HCT116 (cell line): ENCODE results near the gene ZMYND10. TPM values are rescaled to one million over a fixed set of nuclear protein-coding genes. Genes with fewer than 3 reads are reported as not detected.

Experiments
- ATAC-seq: fragments of 200-7000 bp; cut with Tn5 transposase; 2 replicates; pipeline ENCODE4 v1.9.1; 2020; ENCODE audit warnings: mild to moderate bottlenecking, moderate library complexity
- BruUV-seq: library from RNA; stranded (reverse); fragments of 400-500 nt; replicated peaks from 2 replicates; lab custom pipeline; 2021; lab: Mats Ljungman, UMichigan
- CTCF ChIA-PET: fragments of 300-600 bp; sonication (Branson Sonifier 250); formaldehyde crosslinking; loops from one replicate; lab custom pipeline; 2021; ENCODE audit warnings: antibody characterized with exemption; lab: Charles Lee
- POLR2A ChIA-PET: fragments of 300-600, 350-600 bp; sonication (Branson Sonifier 250); formaldehyde crosslinking; loops from one replicate; lab custom pipeline; 2021; ENCODE audit warnings: antibody characterized with exemption; lab: Charles Lee
- RAD21 ChIA-PET, 2 experiments: fragments of 300-600 bp; sonication (Branson Sonifier 250); formaldehyde crosslinking; loops; one replicate each; lab custom pipeline; 2023; ENCODE audit warnings: low total read pairs in 2 of 2; ENCODE audit not compliant: uncharacterized antibody in 2 of 2, unreplicated experiment in 2 of 2, low non-redundant PET in 1 of 2; lab: Charles Lee
- DNase-seq: peaks from one replicate; pipeline ENCODE4 v3.0.0-alpha.2; 2010; ENCODE audit warnings: low read depth, low spot score
- H2AFZ ChIP-seq: fragments of 200-600 bp; shearing (Covaris generic), sonication (generic); 2 replicates; pipeline ENCODE4 v1.6.1; 2017; ENCODE audit warnings: low read depth, mixed run types, mixed read lengths, antibody characterized with exemption, low read length; ENCODE audit not compliant: poor library complexity, severe bottlenecking
- H3K27ac ChIP-seq: 2 replicates; pipeline ENCODE4 v1.5.1; 2012; ENCODE audit warnings: low read depth, low read length
- H3K27me3 ChIP-seq: fragments of 200-600 bp; sonication (generic); 2 replicates; pipeline ENCODE4 v1.6.1; 2016; ENCODE audit warnings: mixed run types, low read length, mixed read lengths; ENCODE audit not compliant: insufficient read depth
- H3K36me3 ChIP-seq, 2 experiments: fragments of 200-500 bp in 1 of 2; fragments of 200-600 bp in 1 of 2; sonication (Bioruptor generic) in 1 of 2; sonication (generic) in 1 of 2; 2 replicates each; pipeline versions ENCODE4 v1.5.1 to v1.6.1; 2014 to 2016; ENCODE audit warnings: low read length in 2 of 2, inconsistent platforms in 1 of 2, mixed read lengths in 1 of 2, mixed run types in 1 of 2; ENCODE audit not compliant: insufficient read depth in 2 of 2, control insufficient read depth in 1 of 2
- H3K4me1 ChIP-seq, 2 experiments: fragments of 200-600 bp in 1 of 2; sonication (generic) in 1 of 2; 2 replicates each; pipeline versions ENCODE4 v1.5.1 to v1.6.1; 2012 to 2017; ENCODE audit warnings: low read length in 2 of 2, inconsistent platforms in 1 of 2, mild to moderate bottlenecking in 1 of 2, mixed read lengths in 1 of 2, mixed run types in 1 of 2, moderate library complexity in 1 of 2; ENCODE audit not compliant: insufficient read depth in 2 of 2, control insufficient read depth in 1 of 2
- H3K4me2 ChIP-seq: fragments of 200-600 bp; sonication (generic); 2 replicates; pipeline ENCODE4 v1.6.1; 2017; ENCODE audit warnings: mixed run types, low read length, mixed read lengths
- H3K4me3 ChIP-seq, 2 experiments: fragments of 200-600 bp in 1 of 2; sonication (generic) in 1 of 2; replicated peaks in 1 of 2; 2 replicates each; pipeline ENCODE4 v1.5.1; 2011 to 2016; ENCODE audit warnings: low read length in 2 of 2, control low read depth in 1 of 2, low read depth in 1 of 2, mild to moderate bottlenecking in 1 of 2, mixed read lengths in 1 of 2, mixed run types in 1 of 2
- H3K79me2 ChIP-seq: fragments of 200-600 bp; sonication (generic); 2 replicates; pipeline ENCODE4 v1.6.1; 2017; ENCODE audit warnings: mild to moderate bottlenecking, mixed run types, low read length, moderate library complexity, mixed read lengths; ENCODE audit not compliant: insufficient read depth
- H3K9ac ChIP-seq: fragments of 200-600 bp; sonication (generic); 2 replicates; pipeline ENCODE4 v1.6.1; 2016; ENCODE audit warnings: low read length, mixed read lengths
- H3K9me2 ChIP-seq: fragments of 200-600 bp; sonication (generic), shearing (Covaris generic); 2 replicates; pipeline ENCODE4 v1.6.1; 2017; ENCODE audit warnings: mixed run types, mild to moderate bottlenecking, moderate library complexity; ENCODE audit not compliant: insufficient read depth
- H3K9me3 ChIP-seq, 2 experiments: fragments of 200-500 bp in 1 of 2; fragments of 200-600 bp in 1 of 2; sonication (Bioruptor generic) in 1 of 2; sonication (generic) in 1 of 2; 2 replicates each; pipeline ENCODE4 v1.6.1; 2014 to 2017; ENCODE audit warnings: low read length in 2 of 2, mixed read lengths in 2 of 2, inconsistent platforms in 1 of 2, low read depth in 1 of 2, mild to moderate bottlenecking in 1 of 2, mixed run types in 1 of 2, moderate library complexity in 1 of 2; ENCODE audit not compliant: control insufficient read depth in 1 of 2, insufficient read depth in 1 of 2
- H4K20me1 ChIP-seq: fragments of 200-600 bp; sonication (generic), shearing (Covaris generic); 2 replicates; pipeline ENCODE4 v1.6.1; 2017; ENCODE audit warnings: mixed run types, mild to moderate bottlenecking, moderate library complexity; ENCODE audit not compliant: insufficient read depth
- CBX3 ChIP-seq: IDR thresholded peaks from 2 replicates; pipeline ENCODE4 v1.6.1; 2012; ENCODE audit warnings: low read depth
- CEBPB ChIP-seq: IDR thresholded peaks from 2 replicates; pipeline ENCODE4 v1.6.1; 2012; ENCODE audit warnings: low read depth
- EGR1 ChIP-seq: IDR thresholded peaks from 2 replicates; pipeline ENCODE4 v1.6.1; 2012; ENCODE audit warnings: low read depth
- ELF1 ChIP-seq: IDR thresholded peaks from 2 replicates; pipeline ENCODE4 v1.6.1; 2012; ENCODE audit warnings: low read depth, borderline replicate concordance
- MAX ChIP-seq: IDR thresholded peaks from 2 replicates; pipeline ENCODE4 v1.6.1; 2012
- POLR2A ChIP-seq: IDR thresholded peaks from 2 replicates; pipeline ENCODE4 v1.7.0; 2011; ENCODE audit warnings: borderline replicate concordance; ENCODE audit not compliant: insufficient read depth, insufficient read length; ENCODE audit errors: extremely low read depth
- POLR2AphosphoS5 ChIP-seq: IDR thresholded peaks from 2 replicates; pipeline ENCODE4 v1.6.1; 2011; ENCODE audit warnings: mild to moderate bottlenecking, low read depth, low read length, moderate library complexity
- RAD21 ChIP-seq: IDR thresholded peaks from 2 replicates; pipeline ENCODE4 v1.6.1; 2012; ENCODE audit warnings: low read depth, mild to moderate bottlenecking
- REST ChIP-seq: IDR thresholded peaks from 2 replicates; pipeline ENCODE4 v1.6.1; 2012; ENCODE audit warnings: low read depth
- SIN3A ChIP-seq: IDR thresholded peaks from 2 replicates; pipeline ENCODE4 v1.6.1; 2012; ENCODE audit warnings: low read depth
- TCF7L2 ChIP-seq: IDR thresholded peaks from 2 replicates; pipeline ENCODE4 v1.7.0; 2011; ENCODE audit warnings: borderline replicate concordance, inconsistent platforms; ENCODE audit not compliant: insufficient read depth, insufficient read length; ENCODE audit errors: extremely low read depth
- ZFX ChIP-seq: fragments of 450-650 bp; IDR thresholded peaks from 2 replicates; pipeline ENCODE4 v1.6.1; 2017
- ZNF274 ChIP-seq: fragments of 200-500 bp; sonication (Bioruptor generic); IDR thresholded peaks from 2 replicates; pipeline ENCODE4 v1.6.1; 2014; ENCODE audit warnings: mild to moderate bottlenecking, low read depth, low read length, inconsistent platforms
- intact Hi-C: fragments of 100-400 bp; cut with micrococcal nuclease; formaldehyde crosslinking; loops from 2 replicates; pipeline ENCODE4 v1.10.0; 2022
- total RNA-seq: library from RNA; stranded (reverse); gene quantifications from one replicate; pipeline ENCODE4 v1.2.1, GENCODE V29; 2021; ENCODE audit not compliant: unreplicated experiment

Gene ZMYND10
- total RNA-seq, 1 experiment from 2014 or later = 3.3 TPM

GRCh38 chr3:50357481-50357880, 11.9 kb upstream of the ZMYND10 start (continued):
- TF ChIP-seq REST = no peak
- TF ChIP-seq EGR1 = no peak
- no peak for TF ChIP-seq ELF1
- no peak for TF ChIP-seq POLR2A
- TF ChIP-seq RAD21 = no peak
- TF ChIP-seq, all 23 proteins: peak for 0

- H3K27me3 ChIP-seq = no peaks in the 10 kb centered on the region
- intact Hi-C loops = loop anchor here (10.0 kb wide), 1 partner anchor 1028 kb away; the partner anchor contains the start of gene MANF
- RAD21 ChIA-PET = no interaction called here
- no peaks in the 10 kb centered on the region for H3K9me2 ChIP-seq
- H3K9me3 ChIP-seq = no peaks in the 10 kb centered on the region
- CTCF ChIA-PET = no interaction called here
- H2AFZ ChIP-seq = no peak overlapping the region
- TF ChIP-seq ZNF274 = no peak
- no peak for TF ChIP-seq CEBPB
- TF ChIP-seq SIN3A = no peak
- TF ChIP-seq POLR2AphosphoS5 = no peak
- no peak for TF ChIP-seq ZFX
- no peak for TF ChIP-seq CBX3
- no peak for TF ChIP-seq MAX
- no peak for TF ChIP-seq RAD21
- no peak for TF ChIP-seq EGR1
- no peak for TF ChIP-seq TCF7L2
- no peak for TF ChIP-seq POLR2A
- TF ChIP-seq ELF1 = no peak
- H3K79me2 ChIP-seq = peaks cover 52% of the 10 kb centered on the region
- peaks cover 14 to 31% of the 10 kb centered on the region in 2 experiments; a peak in 3 of 4 replicates for H3K36me3 ChIP-seq
- no peak overlapping the region for H3K9ac ChIP-seq
- DNase-seq (no peak), ATAC-seq (no peak)
- H3K4me1 ChIP-seq = peaks cover 12 to 41% of the 10 kb centered on the region in 2 experiments; a peak in 3 of 4 replicates
- POLR2A ChIA-PET = no interaction called here
- no peaks in the 10 kb centered on the region for H4K20me1 ChIP-seq
- H3K27ac ChIP-seq = no peak overlapping the region; the same call in 1 of the 2 replicates
- H3K4me2 ChIP-seq = 0 out of 2 replicates have a peak overlapping the region, but pooled peaks have one; percentile 9
- BruUV-seq = no TSS peak
- no peak overlapping the region for H3K4me3 ChIP-seq
These were observed 11.0 kb upstream of the ZMYND10 start for GRCh38 chr3:50356553-50356952.
